ENCODE results near the gene ZG16B.

DNA sequence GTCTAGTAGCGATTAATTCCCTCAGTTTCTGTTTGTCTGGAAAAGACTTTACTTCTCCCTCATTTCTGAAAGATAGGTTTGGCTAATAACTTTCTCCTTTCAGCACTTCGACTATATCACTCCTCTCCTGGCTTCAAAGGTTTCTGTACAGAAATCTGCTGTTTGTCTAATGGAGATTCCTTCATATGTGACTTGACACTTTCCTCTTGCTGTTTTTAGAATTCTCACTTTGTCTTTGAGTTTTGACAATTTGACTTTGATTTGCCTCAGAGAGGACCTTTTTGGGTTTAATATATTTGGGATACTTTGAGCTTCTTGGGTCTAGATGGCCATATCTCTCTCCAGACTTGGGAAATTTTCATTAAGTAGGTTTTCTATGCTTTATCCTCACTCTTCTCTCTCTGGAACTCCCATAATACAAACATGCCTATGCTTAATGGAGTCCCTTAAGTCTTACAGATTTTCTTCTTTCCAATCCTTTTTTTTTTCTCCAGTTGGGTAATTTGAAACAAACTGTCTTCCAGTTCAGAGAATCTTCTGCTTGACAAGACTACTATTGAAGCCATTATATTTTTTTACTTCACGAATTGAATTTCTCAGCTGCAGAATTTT is 20.8 kb upstream of the ZG16B start:
- TF ChIP-seq, protein P1, sequence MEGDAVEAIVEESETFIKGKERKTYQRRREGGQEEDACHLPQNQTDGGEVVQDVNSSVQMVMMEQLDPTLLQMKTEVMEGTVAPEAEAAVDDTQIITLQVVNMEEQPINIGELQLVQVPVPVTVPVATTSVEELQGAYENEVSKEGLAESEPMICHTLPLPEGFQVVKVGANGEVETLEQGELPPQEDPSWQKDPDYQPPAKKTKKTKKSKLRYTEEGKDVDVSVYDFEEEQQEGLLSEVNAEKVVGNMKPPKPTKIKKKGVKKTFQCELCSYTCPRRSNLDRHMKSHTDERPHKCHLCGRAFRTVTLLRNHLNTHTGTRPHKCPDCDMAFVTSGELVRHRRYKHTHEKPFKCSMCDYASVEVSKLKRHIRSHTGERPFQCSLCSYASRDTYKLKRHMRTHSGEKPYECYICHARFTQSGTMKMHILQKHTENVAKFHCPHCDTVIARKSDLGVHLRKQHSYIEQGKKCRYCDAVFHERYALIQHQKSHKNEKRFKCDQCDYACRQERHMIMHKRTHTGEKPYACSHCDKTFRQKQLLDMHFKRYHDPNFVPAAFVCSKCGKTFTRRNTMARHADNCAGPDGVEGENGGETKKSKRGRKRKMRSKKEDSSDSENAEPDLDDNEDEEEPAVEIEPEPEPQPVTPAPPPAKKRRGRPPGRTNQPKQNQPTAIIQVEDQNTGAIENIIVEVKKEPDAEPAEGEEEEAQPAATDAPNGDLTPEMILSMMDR (conservative IDR thresholded peaks at IDR 0.05 in 1 of 2, IDR thresholded peaks at IDR 0.05 in 1 of 2; ENCODE audit: extremely low read depth in 1 of 2, insufficient read depth in 1 of 2, low read depth in 1 of 2, low read length in 2 of 2), result no peak
- no peak for TF ChIP-seq EZH2 (IDR thresholded peaks at IDR 0.05; ENCODE audit: borderline replicate concordance, low read length)

Data from mammary epithelial cell (primary cell).